ENCODE data around the gene TP53I3. TPM values are rescaled to one million over a fixed set of nuclear protein-coding genes. Genes with fewer than 3 reads are reported as not detected.

TP53I3 gene
- 34.4 TPM for total RNA-seq
- long read RNA-seq, transcript TP53I3-202 (6 exons, 1,635 nt), result minor isoform, 6 of 54 reads
- long read RNA-seq, transcript TP53I3-204 (3 exons, 677 nt), result minor isoform, 5 of 54 reads
- long read RNA-seq, transcript TP53I3-201 (5 exons, 1,998 nt), result major isoform, 19 of 54 reads
- long read RNA-seq, partial matches to known transcripts, result 6 of 54 reads
- long read RNA-seq, other reads (novel, unspliced or antisense), result 17 of 54 reads

GRCh38 chr2:24084386-24085199 is at the start of gene TP53I3:
TSS of gene TP53I3 (minus strand) at chr2:24084834. CDS start at chr2:24084326, 508 bp downstream.
- no peaks in the 10 kb centered on the region for H3K9me3 ChIP-seq
- H3K36me3 ChIP-seq, result peaks cover 48% of the 10 kb centered on the region
- H3K4me1 ChIP-seq, result peaks cover 38% of the 10 kb centered on the region
- H3K4me3 ChIP-seq, result peak within 1 kb of the TSS; percentile 65
- intact Hi-C loops (cut with DNase I), result no loop called here
- ATAC-seq (peak; percentile 97 to 98), DNase-seq (peak; percentile 92)
- no peaks in the 10 kb centered on the region for H3K27me3 ChIP-seq (ENCODE audit: low read depth)
- peak; percentile 99 for TF ChIP-seq CTCF (IDR thresholded peaks at IDR 0.05)
- H3K27ac ChIP-seq, result peak within 1 kb of the TSS; percentile 90

- Histone ChIP-seq H3K9me3 (no peaks in the 10 kb centered on the region), H3K36me3 (no peaks in the 10 kb centered on the region), H3K4me3 (no peak overlapping the region), H3K4me1 (no peaks in the 10 kb centered on the region), H3K27ac (no peak overlapping the region), H3K27me3 (ENCODE audit: low read depth) (no peaks in the 10 kb centered on the region)
- TF ChIP-seq CTCF (IDR thresholded peaks at IDR 0.05), result no peak
- no peak for DNase-seq
- intact Hi-C loops (cut with DNase I), result no loop called here
- ATAC-seq, result no peak
These were observed 47.9 kb upstream of the TP53I3 start for GRCh38 chr2:24132543-24132942.

GRCh38 chr2:24125956-24126355 is 41.3 kb upstream of the TP53I3 start:
- no peaks in the 10 kb centered on the region for H3K27me3 ChIP-seq (ENCODE audit: low read depth)
- H3K4me3 ChIP-seq, result no peak overlapping the region
- intact Hi-C loops (cut with DNase I), result no loop called here
- no peak overlapping the region for H3K27ac ChIP-seq
- DNase-seq (no peak), ATAC-seq (no peak)
- peaks cover 16% of the 10 kb centered on the region for H3K4me1 ChIP-seq
- no peaks in the 10 kb centered on the region for H3K9me3 ChIP-seq
- H3K36me3 ChIP-seq, result no peaks in the 10 kb centered on the region
- no peak for TF ChIP-seq CTCF (IDR thresholded peaks at IDR 0.05)

- ATAC-seq (peak; percentile 5 to 11), DNase-seq (no peak)
- Histone ChIP-seq H3K9me3 (no peaks in the 10 kb centered on the region), H3K4me1 (peaks cover 16% of the 10 kb centered on the region), H3K27me3 (ENCODE audit: low read depth) (no peaks in the 10 kb centered on the region), H3K4me3 (peak overlapping the region; percentile 70), H3K36me3 (no peaks in the 10 kb centered on the region), H3K27ac (peak overlapping the region; percentile 92)
- no peak for TF ChIP-seq CTCF (IDR thresholded peaks at IDR 0.05)
- intact Hi-C loops (cut with DNase I), result no loop called here
These were observed 39.4 kb upstream of the TP53I3 start for GRCh38 chr2:24123922-24124580.

GRCh38 chr2:24123195-24123921 is 38.7 kb upstream of the TP53I3 start, which contains the start of the genes FAM228B and PFN4:
TSS of gene FAM228B (plus strand) at chr2:24123469. CDS start at chr2:24124362, 893 bp downstream.
TSS of gene PFN4 (minus strand) at chr2:24123334. CDS start at chr2:24122535, 799 bp downstream.
- peak; percentile 98 to 99 for ATAC-seq
- Histone ChIP-seq H3K4me1 (peaks cover 16% of the 10 kb centered on the region), H3K27ac (peak within 1 kb of the TSS; percentile 92), H3K36me3 (no peaks in the 10 kb centered on the region), H3K4me3 (peak within 1 kb of the TSS; percentile 70), H3K27me3 (ENCODE audit: low read depth) (no peaks in the 10 kb centered on the region), H3K9me3 (no peaks in the 10 kb centered on the region)
- TF ChIP-seq CTCF (IDR thresholded peaks at IDR 0.05), result no peak
- intact Hi-C loops (cut with DNase I), result no loop called here
- peak; percentile 93 for DNase-seq
